GM19023 (cell line): ENCODE measurements around the gene BLOC1S4.
"Not testable (repeated sequence)": the region's sequence is repeated elsewhere in the genome, so short reads cannot be mapped to it uniquely, and the experiment has no call there.

Source experiments
- ATAC-seq: cut with Tn5 transposase; IDR thresholded peaks from one replicate; pipeline ENCODE4 v1.9.1; 2021; ENCODE audit warnings: mild to moderate bottlenecking, moderate library complexity; ENCODE audit not compliant: unreplicated experiment

Gene BLOC1S4

DNA sequence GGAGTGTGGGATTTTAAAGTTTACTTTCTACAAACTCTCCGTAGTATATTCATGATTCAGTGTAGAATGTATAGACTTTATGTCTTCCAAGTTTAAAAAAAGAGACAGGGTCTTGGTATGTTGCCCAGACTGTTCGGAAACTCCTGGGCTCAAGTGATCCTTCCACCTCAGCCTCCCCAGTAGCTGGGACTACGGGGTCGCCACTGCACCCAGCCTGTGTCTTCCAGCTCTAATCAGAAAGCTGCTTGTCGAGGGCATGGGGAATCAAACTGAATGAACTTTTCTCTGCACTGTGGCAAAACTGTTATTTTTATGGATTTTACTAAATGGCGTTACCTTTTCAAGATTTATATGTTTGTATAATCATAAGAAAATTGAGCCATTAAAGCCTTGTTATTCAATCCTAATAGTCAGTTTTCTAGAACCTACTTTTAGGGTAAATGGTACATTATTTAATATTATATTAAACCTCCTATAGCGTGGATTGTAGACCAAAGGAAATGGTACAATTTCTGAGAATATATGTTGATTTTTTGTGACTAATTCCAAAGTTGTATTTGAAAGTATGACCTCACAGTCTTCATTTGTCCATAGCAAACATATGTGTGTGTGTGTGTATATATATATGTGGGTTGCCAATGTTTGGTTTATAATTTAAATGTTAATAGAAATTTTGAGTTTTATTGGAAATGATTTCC lies 1.1 kb downstream of the BLOC1S4 start:
- ATAC-seq = no peak

DNA sequence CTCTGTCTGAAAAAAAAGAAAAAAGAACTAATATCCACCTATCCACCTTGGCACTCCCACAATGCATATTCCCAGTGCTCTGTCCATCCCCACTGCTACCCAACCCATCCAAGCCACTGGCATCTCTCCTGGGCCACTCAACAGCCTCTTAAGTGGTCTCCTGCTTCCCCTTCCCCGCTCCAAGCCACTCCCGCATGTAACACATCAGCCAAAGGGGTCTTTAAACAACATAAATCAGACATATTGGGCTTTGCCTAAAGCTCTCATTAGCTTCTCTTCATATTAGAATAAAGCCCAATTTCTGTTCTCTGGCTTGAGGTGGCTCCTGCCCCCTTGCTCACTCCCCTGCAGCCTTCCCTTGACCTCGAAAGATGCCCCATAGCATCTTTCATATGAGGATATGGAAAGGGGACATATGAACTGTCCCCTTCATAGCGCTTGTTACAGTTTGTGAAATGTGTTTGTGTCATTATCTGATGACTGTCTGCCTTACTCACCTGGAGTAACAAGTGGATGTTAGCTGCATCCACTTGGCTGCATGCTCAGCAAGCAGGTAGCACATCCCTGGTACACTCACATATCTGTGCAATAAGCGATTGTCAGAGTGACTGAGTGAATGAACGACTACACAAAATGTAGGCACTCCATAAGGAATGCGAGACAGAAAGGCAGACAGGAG lies 3.1 kb downstream of the BLOC1S4 start:
- no peak for ATAC-seq

GRCh38 chr4:6719611-6720179 lies 3.7 kb downstream of the BLOC1S4 start:
- no peak for ATAC-seq

GRCh38 chr4:6720202-6720699 lies 4.3 kb downstream of the BLOC1S4 start:
- ATAC-seq = no peak

- no peak for ATAC-seq
These were observed 5.1 kb downstream of the BLOC1S4 start for GRCh38 chr4:6721121-6721520.

- no peak for ATAC-seq
These were observed 6.9 kb downstream of the BLOC1S4 start for GRCh38 chr4:6722891-6723290.

DNA sequence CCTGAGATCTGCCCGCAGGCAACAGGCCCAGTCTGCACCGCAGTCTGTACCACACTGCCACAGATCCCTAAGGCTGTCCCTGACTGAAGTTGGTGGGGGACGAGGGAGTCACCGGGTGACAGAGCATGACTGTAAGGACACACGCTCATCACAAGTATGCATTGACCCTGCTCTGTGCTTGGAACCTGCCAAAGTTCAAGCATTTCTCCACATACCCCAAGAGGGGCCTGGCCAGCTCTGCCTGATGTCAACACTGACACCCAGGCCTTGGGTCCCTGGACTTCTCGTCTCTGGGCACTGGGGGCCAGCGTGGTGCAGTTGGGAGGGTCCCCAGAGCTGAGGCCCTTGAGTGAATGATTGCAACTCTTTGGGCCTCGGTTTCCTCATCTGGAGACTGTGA lies 7.9 kb downstream of the BLOC1S4 start:
- ATAC-seq = no peak

DNA sequence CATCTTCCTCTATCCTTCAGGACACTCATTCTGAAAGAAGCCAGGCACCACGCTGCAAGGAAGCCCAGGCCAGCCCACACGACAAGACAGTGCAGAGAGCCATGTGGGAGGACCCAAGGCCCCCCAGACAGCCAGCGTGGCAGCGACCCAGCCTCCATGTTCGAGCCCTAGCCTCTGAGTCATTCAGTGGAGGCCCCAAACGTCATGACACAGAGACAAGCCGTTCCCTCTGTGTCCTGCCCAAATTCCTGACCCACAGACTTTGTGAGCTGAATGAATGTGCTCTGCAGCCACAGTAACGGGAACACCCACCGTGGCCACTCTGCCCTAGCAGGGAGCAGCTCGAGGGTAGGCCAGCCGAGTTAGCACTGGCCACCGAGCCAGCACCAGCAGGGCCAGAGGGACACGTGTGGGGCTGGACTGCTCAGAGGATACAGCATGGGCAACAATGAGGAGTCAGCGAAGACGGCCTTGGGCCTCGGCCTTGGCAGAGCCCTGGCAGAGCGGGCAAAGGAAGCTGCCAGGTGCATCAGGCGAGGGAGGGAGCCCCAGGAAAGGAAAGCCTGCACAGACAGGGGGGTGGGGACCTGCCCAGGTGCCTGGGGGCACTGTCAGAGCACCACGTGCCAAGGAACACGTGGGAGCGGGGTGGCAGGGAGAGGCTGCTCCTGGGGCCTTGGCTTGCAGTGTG lies 8.6 kb downstream of the BLOC1S4 start:
- no peak for ATAC-seq

DNA sequence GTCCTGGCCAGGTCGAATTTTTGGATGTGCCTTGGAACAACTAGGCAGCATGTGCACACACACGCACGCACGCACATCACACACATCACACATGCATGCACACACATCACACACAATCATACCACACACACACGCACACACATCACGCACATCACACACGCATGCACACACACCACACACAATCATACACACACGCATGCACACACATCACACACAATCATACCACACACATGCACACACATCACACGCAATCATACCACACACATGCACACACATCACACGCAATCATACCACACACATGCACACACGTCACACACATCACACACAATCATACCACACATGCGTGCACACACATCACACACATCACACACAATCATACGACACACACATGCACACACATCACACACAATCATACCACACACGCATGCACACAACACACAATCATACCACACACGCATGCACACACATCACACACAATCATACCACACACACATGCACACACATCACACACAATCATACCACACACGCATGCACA lies 9.5 kb downstream of the BLOC1S4 start:
- ATAC-seq = not testable (repeated sequence)

DNA sequence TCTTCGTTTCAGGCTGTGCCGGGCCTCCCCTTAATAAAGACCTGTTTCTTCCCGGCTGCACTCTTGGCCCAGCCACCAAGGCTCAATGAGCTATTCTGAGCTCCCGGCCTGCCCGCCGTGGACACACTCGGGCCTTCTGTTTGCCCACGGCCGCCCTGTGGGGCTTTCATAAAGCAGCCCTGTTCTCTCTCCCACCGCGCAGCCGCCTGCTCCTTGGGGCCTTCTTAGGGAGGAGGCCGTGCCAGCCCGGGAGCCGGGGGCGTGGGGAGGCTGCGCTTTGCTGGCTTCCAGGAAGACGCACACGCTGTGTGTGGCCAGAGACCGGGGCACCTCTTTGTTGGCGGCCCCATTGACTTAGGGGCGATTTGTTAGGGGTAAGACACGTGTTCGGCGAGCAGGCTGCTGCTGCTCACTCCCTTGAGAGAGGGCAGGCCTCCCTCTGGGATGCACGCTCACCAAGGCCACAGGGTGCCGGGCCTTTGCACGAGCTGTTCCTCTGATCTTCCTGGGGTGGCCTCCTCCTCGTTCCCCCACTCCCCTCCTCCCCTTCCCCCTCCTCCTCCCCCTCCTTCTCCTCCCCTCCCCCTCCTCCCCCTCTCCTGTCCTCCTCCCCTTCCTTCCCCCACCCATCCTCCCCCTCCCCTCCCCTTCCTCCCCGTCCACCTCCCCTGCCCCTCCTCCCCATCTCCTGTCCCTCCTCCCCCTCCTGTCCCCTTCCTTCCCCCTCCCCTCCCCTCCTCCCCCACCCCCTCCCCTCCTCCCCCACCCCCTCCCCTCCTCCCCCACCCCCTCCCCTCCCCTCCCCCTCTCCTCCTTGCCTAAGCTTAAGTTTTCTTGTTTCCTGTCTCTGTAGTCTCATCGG lies 11.3 kb downstream of the BLOC1S4 start:
- no peak for ATAC-seq

GRCh38 chr4:6727943-6728250 lies 11.9 kb downstream of the BLOC1S4 start:
- no peak for ATAC-seq

- no peak for ATAC-seq
These were observed 12.5 kb downstream of the BLOC1S4 start for GRCh38 chr4:6728320-6729029.

- ATAC-seq = no peak
These were observed 14.8 kb downstream of the BLOC1S4 start for GRCh38 chr4:6730603-6731317.

GRCh38 chr4:6731318-6731675 lies 15.3 kb downstream of the BLOC1S4 start:
- ATAC-seq = no peak

DNA sequence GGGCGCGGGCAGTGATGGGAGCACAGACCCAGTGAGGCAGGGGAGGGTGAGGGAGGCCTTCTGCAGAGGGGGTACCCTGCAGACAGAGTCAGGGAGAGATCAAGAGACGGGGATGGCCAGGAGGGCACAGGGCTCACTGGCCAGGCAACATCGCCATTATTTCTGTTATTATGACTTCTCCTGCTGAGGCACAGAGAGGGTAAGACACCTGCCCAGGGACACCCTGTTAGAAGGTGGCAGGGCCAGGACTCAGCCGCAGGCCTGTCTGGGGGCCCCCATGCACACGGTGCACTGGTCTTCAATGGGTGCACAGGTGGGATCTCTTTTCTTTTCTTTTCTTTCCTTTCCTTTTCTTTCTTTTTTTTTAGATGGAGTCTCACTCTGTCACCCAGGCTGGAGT lies 15.8 kb downstream of the BLOC1S4 start:
- ATAC-seq = no peak

DNA sequence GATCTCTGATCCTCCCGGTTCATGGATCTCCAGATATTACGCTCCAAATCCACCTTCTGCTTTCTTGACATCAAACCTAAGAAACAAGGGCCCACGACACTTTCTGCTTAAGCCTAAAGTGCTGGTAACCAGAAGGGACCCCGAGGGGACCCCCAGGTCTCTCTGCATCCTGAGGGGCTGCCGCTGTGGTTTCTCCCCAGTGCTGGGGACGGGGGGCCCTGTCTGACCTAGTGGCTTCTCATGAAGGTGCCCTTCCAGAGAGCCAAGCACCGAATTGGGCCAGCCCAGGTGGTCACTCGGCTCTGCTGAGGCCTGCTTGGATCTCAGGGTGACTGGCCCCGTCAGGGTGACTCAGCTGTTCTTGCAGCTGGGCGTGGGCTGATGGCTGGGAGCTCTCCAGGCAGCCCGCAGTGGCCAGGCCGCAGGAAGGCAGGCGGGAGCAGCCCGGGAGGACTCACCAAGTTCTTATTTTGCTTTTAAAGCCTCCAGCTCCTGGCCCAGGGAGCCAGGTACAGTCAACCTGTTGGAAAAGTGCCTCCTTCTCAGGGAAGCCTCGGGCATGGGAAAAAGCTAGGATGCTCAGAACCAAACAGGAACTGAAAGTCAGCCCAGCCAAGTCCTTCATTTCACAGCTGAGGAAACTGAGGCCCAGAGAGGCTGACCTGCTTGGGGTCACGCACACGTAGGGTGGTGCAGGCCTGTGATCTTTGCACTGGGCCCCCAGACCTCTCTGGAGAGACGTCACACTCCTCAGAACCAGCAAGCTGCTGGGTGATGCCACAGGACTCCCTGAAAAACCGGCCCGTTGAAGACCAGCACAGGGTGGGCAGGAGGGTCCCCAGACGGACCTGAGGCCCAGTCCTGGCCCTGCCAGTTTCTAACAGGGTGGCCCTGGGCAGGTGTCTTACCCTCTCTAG lies 16.7 kb downstream of the BLOC1S4 start:
- ATAC-seq = no peak

DNA sequence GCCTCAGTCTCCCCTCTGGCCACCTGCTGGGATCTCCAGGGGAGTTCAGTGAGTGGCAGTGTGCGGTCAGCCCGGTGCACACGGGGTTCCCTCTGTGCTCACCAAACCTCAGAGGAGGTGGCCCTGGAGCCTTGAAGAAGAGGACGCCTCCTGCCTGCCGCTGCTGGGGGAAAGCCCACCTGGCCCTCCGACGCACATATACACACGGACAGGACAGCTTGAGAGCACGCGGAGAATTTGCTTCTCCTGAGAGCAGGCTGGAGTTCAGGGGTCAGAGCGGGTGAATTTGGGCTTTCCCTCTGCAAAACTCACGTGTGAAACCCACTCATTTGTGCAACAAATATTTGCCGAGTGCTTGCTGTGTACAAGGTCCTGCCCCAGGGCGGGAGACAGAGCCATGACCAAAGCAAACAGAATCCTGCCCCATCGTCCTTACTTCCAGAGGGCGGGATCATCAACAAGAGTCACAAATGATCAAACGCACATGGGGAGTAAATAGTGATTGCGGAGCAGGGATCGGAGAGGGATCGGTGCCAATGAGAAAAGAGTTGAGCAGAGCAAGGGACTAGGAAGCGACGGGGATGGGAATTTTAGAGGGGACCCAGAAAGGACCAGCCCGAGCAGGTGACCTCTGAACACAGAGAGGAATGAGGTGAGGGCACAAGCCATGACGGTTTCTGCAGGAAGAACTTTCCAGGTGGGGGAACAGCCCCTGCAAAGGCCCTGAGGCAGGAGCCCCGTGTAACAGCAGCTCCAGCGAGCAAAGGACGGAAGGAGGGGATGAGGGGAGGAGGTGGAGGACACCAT lies 17.6 kb downstream of the BLOC1S4 start:
- no peak for ATAC-seq
